GM12891 (cell line): ENCODE data around the gene SREBF1.

Experiments used
- DNase-seq: peaks from one replicate; pipeline ENCODE4 v3.0.0; 2011; ENCODE audit warnings: low spot score; ENCODE audit not compliant: insufficient read length
- FAIRE-seq: peaks from 2 replicates; lab custom pipeline; 2011; peaks lifted over from hg19 to GRCh38; lab: Jason Lieb, UNC
- PAX5 ChIP-seq: IDR thresholded peaks from 2 replicates; pipeline ENCODE4 v1.6.1; 2011; ENCODE audit warnings: low read length, moderate library complexity, mild to moderate bottlenecking; ENCODE audit not compliant: insufficient read depth, severe bottlenecking
- POLR2A ChIP-seq: IDR thresholded peaks from 2 replicates; pipeline ENCODE4 v1.6.1; 2011; ENCODE audit warnings: low read depth, low read length, control low read depth
- POLR2AphosphoS5 ChIP-seq: IDR thresholded peaks from 2 replicates; pipeline ENCODE4 v1.6.1; 2011; ENCODE audit warnings: low read depth, low read length, control low read depth
- POU2F2 ChIP-seq: IDR thresholded peaks from 2 replicates; pipeline ENCODE4 v1.6.1; 2011; ENCODE audit warnings: low read depth, mild to moderate bottlenecking, control low read depth, low read length, moderate library complexity
- SPI1 ChIP-seq: IDR thresholded peaks from 2 replicates; pipeline ENCODE4 v1.6.1; 2011; ENCODE audit warnings: low read depth, low read length, control low read depth
- TAF1 ChIP-seq: IDR thresholded peaks from 2 replicates; pipeline ENCODE4 v1.6.1; 2011; ENCODE audit warnings: low read depth, low read length, control low read depth

Gene SREBF1

DNA sequence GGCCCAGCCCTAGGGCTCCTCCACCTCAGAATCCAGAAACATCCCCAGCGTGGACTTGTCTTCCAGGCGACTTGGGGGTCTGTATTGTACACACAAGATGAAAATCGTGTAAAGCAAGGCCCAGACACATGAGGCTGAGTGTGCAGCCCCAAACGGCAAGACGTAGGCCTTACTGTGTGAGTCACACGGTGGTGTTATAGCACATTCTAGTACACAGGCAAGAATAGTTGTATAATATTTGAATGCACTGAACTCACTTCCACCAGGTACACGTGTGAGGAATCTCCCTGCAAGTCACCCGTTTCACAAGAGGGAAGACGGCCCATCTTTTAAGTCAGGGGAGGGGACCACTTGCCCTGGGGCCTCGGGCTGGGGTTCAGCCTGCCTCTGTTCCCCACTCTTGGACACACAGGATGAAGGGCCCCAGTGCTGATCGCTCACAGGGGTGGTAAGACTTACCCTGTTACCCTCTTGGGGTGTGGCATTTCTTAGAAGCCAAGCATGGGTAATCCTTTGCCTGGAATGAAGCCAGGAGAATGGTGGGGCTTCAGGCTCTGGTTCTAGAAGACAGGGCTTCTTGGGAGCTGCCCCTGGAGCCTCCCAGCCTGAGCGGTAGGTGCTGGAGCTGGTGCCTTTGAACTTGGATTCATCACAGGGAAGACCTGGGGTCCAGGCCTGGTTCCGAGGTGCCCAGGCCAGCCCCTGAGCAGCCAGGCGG is 71.3 kb downstream of the SREBF1 start:
- FAIRE-seq = peak; percentile 83
- TF ChIP-seq POLR2AphosphoS5 = no peak
- TF ChIP-seq POU2F2 = no peak
- TF ChIP-seq PAX5 = no peak
- no peak for TF ChIP-seq TAF1
- no peak for TF ChIP-seq SPI1
- TF ChIP-seq POLR2A = no peak
- DNase-seq = no peak

DNA sequence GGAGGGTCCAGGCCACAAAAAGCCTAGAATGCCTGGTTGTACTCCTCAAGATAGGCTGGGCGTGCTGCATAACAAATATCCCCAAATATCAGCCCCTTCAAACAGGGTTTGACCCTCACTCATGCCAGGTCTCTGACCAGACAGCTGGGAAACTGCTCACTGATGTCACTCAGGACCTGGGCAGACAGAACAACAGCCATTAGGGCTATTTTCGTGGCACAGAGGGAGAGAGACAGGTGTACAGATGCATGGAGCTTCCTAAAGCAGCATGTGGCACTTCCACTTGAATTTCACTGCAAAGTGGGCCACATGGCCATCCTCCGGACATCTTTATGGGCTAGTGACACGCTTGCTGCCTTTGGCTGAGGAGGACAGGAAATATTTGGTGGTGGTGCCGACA is 73.1 kb downstream of the SREBF1 start:
- FAIRE-seq (peak; percentile 72), DNase-seq (no peak)
- TF ChIP-seq SPI1 (no peak), POU2F2 (no peak), POLR2A (no peak), PAX5 (no peak), TAF1 (no peak), POLR2AphosphoS5 (no peak)

DNA sequence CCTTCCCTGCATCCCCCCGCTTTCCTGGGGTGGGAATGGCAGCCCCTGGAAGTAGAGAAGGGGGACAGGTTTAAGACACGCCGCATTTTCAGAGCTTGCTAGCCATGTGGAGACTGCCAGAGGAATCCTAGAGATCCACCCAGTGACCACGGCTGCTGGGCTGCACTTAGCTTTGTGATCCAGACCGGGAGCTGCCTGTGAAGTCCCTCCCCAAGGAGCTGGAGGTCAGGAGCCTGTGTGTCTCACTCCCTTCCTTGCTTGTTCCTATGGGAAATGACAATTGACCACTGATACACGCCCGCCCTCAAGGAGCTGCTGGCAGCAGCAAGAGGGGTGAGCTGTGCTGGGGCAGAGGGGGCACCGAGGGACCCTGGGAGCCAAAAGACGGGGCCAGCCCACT is 73.7 kb downstream of the SREBF1 start:
- no peak for FAIRE-seq
- TF ChIP-seq SPI1 (no peak), POLR2A (no peak), PAX5 (no peak), POU2F2 (no peak), TAF1 (no peak), POLR2AphosphoS5 (no peak)
- no peak for DNase-seq

DNA sequence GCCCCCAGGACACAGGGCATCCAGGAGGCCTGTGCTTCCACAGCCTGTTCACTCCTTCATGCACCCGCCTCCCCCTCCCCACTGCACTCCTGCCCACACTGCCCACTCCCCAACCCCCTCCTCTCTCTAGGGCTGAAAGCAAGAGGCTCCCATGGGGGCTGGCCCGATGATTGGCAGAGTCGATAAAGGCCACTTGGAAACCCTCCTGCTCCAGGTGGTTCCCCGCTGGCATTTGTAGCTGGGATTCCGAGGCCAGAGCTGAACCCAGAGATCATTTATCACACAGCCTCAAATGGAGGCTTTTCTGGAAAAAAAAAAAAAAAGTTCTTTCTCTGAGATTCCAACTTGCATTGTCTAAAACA is 74.1 kb downstream of the SREBF1 start:
- DNase-seq = no peak
- no peak for TF ChIP-seq SPI1
- TF ChIP-seq POU2F2 = no peak
- no peak for TF ChIP-seq POLR2AphosphoS5
- TF ChIP-seq TAF1 = no peak
- TF ChIP-seq PAX5 = no peak
- no peak for TF ChIP-seq POLR2A
- no peak for FAIRE-seq
